Measurements from ENCODE around the gene HMOX2.

HMOX2 gene

DNA sequence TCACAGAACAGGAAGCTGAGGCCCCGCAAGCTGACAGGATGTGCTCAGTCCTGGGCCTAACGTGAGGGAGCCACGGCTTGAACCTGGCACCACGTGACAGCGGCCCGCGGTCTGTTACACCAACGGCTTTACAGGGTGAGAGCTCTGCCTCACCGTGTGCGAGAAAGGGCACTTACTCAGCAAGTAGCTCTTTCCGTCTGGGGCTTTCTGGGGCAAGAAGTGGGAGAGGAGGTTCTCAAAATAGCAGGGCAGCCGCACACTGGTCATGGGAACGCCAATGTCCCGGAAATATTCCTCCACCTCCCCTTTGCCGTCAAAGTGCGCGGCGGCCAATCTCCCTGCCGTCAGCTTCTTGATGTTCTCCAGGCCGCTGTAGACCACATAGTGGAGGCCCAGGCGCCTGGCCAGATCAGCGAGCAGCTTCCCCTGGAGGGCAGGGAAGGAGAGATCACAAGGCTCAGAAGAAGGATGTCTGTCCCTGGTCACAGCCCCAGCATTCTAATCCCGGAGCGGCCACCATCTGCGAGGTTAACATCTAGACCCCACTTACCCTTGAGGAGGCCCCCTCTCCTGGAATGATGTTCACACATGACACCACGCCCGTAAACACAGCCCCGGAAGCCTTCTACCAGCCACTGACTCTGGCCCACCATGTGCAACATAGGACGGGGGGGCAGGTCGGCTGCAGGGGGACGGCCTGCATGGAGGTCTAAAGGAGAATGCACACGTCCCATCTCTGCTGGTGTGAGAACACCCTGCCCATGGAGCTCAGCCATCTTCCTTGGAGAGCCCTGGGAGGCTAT, 10.0 kb upstream of the HMOX2 start:
- DNase-seq, result peak; percentile 62 to 72

- DNase-seq, result no peak
Measured at GRCh38 chr16:4467916-4468315, 8.3 kb upstream of the HMOX2 start.

DNA sequence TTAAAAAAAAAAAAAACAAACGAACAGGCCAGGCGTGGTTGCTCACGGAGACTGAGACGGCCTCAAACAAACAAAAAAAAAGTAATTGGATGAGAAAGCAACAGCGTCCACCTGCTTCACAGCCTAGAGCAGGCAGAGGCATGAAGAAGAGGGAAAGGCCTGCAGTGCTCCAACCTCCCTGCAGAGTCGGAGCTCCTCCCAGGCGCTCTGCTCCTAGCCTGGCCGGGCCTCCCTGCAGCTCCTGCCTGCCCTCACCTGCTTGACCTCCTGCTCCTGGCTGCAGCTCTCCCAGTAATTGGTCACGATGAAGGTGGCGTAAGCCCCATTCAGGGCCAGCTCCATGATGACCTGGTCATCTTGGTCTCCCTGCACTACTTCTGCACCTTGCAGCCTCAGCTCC, 7.2 kb upstream of the HMOX2 start:
- no peak for DNase-seq

DNA sequence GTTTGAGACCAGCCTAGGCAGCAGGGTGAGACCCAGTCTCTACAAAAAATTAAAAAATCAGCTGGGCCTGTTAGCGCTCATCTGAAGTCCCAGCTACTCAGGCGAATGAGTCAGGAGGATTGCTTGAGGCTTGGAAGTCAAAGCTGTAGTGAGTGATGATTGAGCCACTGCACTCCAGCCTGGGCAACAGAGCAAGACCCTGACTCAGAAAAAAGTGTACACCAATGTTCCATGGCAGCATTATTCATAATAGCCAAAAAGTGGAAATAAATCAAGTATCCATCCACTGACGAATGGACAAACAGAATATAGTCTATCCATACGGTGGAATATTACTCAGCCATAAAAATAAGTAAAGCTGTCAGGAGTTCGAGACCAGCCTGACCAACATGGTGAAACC, 4.3 kb upstream of the HMOX2 start:
- DNase-seq, result no peak

GRCh38 chr16:4472880-4473279, 3.3 kb upstream of the HMOX2 start:
- DNase-seq, result no peak

GRCh38 chr16:4474192-4474961, 1.8 kb upstream of the HMOX2 start, which contains the start of gene NMRAL1:
Gene NMRAL1, minus strand, starts transcription at chr16:4474625. Its CDS starts 493 bp downstream, at chr16:4474132.
- DNase-seq, result peak; percentile 93 to 95

- no peak for DNase-seq
Measured at GRCh38 chr16:4477966-4478365, 1.8 kb downstream of the HMOX2 start.

DNA sequence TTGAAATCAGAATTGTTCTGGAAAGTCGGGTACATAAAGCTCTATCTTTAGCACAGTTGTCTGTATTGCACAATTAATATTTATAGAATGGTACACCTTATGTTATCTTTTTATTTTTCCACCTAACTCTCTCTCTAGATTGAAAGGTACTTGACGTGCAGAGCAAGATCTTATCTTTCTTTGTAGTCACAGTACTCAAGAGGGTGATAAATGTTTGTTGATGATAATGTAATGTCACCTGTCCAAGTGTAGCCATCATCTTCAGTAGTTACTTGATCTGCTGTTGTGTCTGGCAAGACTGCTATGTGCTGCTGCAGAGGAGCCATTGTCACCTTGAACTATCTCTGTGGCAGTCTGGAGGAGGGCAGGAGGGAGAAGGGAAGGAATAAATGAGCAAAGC, 5.3 kb downstream of the HMOX2 start:
- DNase-seq, result no peak

DNA sequence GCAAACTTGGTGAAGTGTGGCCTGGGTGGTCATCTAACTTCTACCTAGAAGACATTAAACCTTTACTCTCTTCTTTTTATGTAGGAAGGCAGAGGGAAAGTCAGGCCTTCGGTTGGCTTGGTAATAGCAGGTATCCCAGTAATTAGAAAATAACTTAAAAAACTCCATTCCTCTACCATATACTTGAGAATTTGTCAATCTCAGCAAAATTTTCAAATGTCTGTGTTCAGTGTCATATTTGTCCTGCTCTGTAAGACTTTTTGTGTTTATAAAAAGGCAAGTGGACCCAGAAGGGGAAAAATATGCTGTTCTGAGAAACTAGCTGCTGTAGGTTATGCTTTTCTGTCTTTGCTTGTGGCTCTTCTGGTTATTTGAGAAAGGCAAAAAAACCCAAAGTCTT, 5.8 kb downstream of the HMOX2 start:
- no peak for DNase-seq

- DNase-seq, result no peak
Measured at GRCh38 chr16:4486126-4486893, 10.1 kb downstream of the HMOX2 start.

GRCh38 chr16:4487955-4488498, 11.8 kb downstream of the HMOX2 start:
- DNase-seq, result no peak

- no peak for DNase-seq
Measured at GRCh38 chr16:4488499-4488967, 12.3 kb downstream of the HMOX2 start.

- no peak for DNase-seq
Measured at GRCh38 chr16:4489030-4489429, 12.8 kb downstream of the HMOX2 start.

- DNase-seq, result no peak
Measured at GRCh38 chr16:4491898-4492297, 15.7 kb downstream of the HMOX2 start.

DNA sequence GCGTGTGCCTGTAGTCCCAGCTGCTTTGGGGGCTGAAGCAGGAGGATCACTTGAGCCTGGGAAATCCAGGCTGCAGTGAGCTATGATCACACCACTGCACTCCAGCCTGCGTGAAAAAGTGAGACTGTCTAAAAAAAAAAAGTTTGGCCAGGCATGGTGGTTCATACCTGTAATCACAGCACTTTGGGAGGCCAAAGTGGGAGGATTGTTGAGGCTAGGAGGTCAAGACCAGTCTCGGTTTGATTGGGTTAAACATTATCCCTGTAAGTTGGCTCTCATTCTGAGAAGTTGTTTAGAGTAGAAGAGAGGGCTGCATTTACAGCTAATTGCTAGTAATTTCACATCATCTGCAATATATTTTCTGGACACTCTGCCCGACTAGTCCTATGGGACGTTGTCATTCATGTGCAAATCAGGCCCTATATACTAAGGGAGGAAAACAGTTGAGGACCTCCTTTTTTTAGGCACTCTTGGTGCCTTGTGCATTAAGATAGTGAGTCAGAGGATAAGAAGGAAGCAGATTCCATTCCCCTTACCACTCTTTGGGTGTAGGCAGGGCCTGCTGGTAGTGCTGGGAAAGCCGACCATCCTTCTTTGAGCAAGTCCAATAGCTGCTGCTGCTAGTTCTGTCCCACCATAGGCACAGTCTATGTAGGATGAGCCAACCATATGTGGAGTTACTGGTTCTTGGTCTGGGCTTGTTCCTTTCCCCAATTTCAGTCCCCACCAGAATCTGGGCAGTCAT, 18.7 kb downstream of the HMOX2 start:
- no peak for DNase-seq

DNA sequence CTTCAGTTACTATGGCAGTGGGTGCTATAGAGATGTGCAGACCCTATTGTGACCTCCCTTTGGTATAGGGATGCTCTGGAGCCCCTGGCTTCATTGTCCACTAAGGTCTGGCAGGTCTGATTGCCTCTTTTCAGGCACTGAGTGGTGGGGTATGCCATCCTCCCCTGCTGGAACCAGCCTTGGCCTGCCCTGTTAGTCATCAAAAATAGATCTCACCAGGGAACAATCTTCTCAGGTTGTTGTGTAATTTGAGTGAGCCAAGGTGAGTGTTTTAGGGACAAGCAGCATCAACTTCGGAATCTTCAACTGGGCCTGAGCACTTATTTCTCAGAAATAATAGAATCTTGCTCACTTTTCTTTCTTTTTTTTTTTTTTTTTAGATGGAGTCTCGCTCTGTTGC, 19.6 kb downstream of the HMOX2 start:
- DNase-seq, result no peak

DNA sequence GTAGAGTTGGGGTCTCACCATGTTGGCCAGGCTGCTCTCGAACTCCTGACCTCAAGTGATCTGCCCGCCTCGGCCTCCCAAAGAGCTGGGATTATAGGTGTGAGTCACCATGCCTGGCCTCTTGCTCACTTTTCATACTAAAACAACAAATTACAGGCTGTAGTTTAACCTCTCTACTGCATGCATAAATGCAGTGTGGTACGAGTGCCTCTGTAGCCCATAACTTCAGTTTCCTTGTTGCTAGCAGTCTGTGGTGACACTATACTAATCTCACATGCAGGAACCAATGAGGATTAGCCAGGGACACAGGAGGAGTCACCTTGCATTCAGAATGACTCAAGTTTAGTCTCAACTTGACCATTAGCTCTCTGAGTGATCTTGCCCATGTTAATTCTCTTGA, 20.1 kb downstream of the HMOX2 start:
- DNase-seq, result no peak

- no peak for DNase-seq
Measured at GRCh38 chr16:4498546-4499195, 22.5 kb downstream of the HMOX2 start.

DNA sequence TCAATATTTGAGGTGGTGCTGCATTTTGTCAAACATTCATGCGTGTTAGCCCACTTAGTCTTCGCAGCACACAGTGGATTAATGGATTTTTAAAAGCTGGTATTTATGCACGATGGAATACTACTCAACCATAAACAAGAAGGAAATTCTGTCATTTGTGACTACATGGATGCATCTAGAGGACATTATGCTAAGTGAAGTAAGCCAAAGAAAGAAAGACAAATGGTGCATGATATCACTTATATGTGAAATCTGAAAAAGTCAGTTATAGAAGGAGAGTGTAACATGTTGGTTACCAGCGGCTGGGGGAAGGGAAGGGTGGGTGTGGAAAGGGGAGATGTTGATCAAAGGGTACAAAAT, 23.0 kb downstream of the HMOX2 start:
- no peak for DNase-seq

DNA sequence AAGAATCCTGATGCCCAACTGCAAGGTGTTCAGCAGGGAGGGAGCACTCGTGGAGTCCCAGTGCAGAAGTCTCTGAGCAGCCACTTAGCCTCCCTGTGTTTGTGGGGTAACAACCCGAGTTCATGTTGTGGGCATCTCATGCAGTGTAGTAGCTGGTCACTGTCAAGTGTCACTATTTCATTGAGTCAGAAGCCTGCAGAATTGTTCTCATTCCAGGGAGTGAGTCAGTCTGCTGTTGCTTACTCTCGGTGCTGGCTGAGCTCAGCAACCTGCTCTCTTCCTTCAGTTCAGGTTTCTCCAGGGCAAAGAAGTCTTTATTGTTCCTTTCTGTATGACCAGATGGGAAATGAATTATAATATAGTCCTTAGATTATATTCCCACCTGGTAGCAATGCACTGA, 24.1 kb downstream of the HMOX2 start:
- DNase-seq, result no peak

GRCh38 chr16:4501071-4501478, 24.9 kb downstream of the HMOX2 start:
- no peak for DNase-seq

Measured in activated T-cell treated with anti-CD3 and anti-CD28 coated beads, Interleukin-2, amount 50 U/mL, for 48 hours (primary cell).